Memory B cell (primary cell): ENCODE results near the gene PRRX2.
A peak's percentile ranks its signal among the peaks of the same experiment; 100 is the strongest.
"Not testable (repeated sequence)": the region's sequence is repeated elsewhere in the genome, so short reads cannot be mapped to it uniquely, and the experiment has no call there.

Experiments
- ATAC-seq: fragments of 150-1000 bp; cut with Tn5 transposase; 2 replicates; pipeline ENCODE4 v1.10.0; 2021; ENCODE audit warnings: low read depth, mild to moderate bottlenecking, moderate library complexity
- DNase-seq, 2 donors: peaks; one replicate each; pipeline ENCODE4 v3.0.0; 2022; ENCODE audit warnings: low spot score in 2 of 2
- H3K27ac Mint-ChIP-seq: one replicate; pipeline ENCODE4 v1.8.0; 2022; ENCODE audit warnings: mild to moderate bottlenecking, moderate library complexity, mixed read lengths
- H3K27me3 Mint-ChIP-seq: one replicate; pipeline ENCODE4 v1.8.0; 2022; ENCODE audit warnings: mixed read lengths
- H3K36me3 Mint-ChIP-seq: one replicate; pipeline ENCODE4 v1.8.0; 2022; ENCODE audit warnings: mild to moderate bottlenecking, mixed read lengths
- H3K4me1 Mint-ChIP-seq: one replicate; pipeline ENCODE4 v1.8.0; 2022; ENCODE audit warnings: mixed read lengths
- H3K4me3 Mint-ChIP-seq: one replicate; pipeline ENCODE4 v1.8.0; 2022; ENCODE audit warnings: mild to moderate bottlenecking, moderate library complexity, mixed read lengths
- H3K9me3 Mint-ChIP-seq: one replicate; pipeline ENCODE4 v1.8.0; 2022; ENCODE audit warnings: mixed read lengths

PRRX2 gene

DNA sequence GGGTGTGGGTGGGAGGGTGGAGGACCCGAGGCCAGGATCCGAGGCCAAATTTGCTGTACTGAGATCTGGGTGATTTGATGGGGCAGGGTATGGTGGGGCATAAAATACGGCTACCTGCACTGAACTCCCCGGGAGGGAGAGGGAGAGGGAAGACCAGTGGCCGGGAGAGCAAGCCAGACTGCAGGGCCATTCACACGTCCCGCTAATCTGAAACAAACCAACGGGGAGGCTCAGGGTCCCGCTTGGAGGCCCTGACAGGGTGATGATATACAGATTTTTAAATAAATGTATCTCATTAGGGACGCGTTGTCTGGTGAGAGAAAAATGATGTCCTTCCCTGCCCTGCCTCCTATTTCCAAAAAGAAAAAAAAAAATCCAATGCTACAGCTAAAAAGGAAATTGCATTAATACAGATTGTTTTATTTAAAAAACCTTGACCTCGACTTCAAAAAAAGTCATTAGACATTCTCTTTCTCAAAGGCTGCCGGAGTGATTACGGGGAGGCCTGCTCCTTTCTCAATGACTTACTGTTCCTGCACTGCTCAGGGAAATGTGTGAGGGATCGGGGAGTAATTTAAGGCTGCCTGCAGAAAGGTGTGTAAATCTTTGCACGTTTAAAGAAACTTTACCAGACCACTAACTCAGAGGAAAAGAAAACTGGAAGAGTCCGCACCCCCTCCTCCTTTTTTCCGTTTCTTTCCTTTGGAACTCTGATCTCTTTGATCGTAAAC is 11.5 kb upstream of the PRRX2 start:
- no peak overlapping the region for H3K27ac Mint-ChIP-seq

DNA sequence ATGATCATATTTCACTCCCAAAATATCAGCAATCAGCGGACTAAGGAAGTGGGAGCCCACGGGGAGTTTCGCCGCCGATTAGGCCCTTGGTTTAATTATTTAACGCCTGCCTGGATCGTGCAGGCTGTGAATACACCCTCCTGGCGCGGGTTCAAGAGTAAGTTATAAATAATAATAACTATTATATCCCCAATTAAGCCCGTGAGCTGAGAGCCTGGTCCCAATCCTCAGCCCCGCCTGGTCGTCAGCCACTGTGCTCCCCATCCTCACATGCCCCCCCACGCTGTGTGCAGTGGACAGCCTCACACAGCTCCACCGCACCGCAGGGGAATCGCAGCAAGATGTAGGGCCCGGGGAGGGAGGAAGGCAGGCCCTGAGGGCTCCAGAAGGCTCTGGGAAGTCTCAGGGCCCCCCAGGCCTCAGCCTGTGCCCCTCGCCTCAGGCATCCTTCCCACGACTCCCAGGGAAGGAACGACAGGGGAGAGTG is 10.8 kb upstream of the PRRX2 start:
- Mint-ChIP-seq H3K9me3 (no peaks in the 10 kb centered on the region), H3K27ac (no peak overlapping the region), H3K4me3 (no peak overlapping the region), H3K36me3 (no peaks in the 10 kb centered on the region), H3K27me3 (peaks cover 13% of the 10 kb centered on the region), H3K4me1 (no peaks in the 10 kb centered on the region)
- DNase-seq = no peak
- no peak for ATAC-seq

More for the DNA sequence above, 11.5 kb upstream of the PRRX2 start:
- peaks cover 10% of the 10 kb centered on the region for H3K27me3 Mint-ChIP-seq
- no peaks in the 10 kb centered on the region for H3K36me3 Mint-ChIP-seq
- no peak overlapping the region for H3K4me3 Mint-ChIP-seq
- no peaks in the 10 kb centered on the region for H3K9me3 Mint-ChIP-seq
- no peak for DNase-seq
- ATAC-seq = no peak
- no peaks in the 10 kb centered on the region for H3K4me1 Mint-ChIP-seq

GRCh38 chr9:129655154-129655553 is 10.3 kb upstream of the PRRX2 start:
- no peaks in the 10 kb centered on the region for H3K36me3 Mint-ChIP-seq
- DNase-seq = no peak
- no peaks in the 10 kb centered on the region for H3K4me1 Mint-ChIP-seq
- H3K27me3 Mint-ChIP-seq = peaks cover 12% of the 10 kb centered on the region
- ATAC-seq = no peak
- no peak overlapping the region for H3K4me3 Mint-ChIP-seq
- H3K27ac Mint-ChIP-seq = no peak overlapping the region
- H3K9me3 Mint-ChIP-seq = no peaks in the 10 kb centered on the region

- no peaks in the 10 kb centered on the region for H3K4me1 Mint-ChIP-seq
- ATAC-seq (no peak), DNase-seq (no peak)
- H3K36me3 Mint-ChIP-seq = no peaks in the 10 kb centered on the region
- no peak overlapping the region for H3K4me3 Mint-ChIP-seq
- H3K27me3 Mint-ChIP-seq = peaks cover 9% of the 10 kb centered on the region
- H3K9me3 Mint-ChIP-seq = no peaks in the 10 kb centered on the region
- no peak overlapping the region for H3K27ac Mint-ChIP-seq
These were observed 9.8 kb upstream of the PRRX2 start for GRCh38 chr9:129655696-129656095.

DNA sequence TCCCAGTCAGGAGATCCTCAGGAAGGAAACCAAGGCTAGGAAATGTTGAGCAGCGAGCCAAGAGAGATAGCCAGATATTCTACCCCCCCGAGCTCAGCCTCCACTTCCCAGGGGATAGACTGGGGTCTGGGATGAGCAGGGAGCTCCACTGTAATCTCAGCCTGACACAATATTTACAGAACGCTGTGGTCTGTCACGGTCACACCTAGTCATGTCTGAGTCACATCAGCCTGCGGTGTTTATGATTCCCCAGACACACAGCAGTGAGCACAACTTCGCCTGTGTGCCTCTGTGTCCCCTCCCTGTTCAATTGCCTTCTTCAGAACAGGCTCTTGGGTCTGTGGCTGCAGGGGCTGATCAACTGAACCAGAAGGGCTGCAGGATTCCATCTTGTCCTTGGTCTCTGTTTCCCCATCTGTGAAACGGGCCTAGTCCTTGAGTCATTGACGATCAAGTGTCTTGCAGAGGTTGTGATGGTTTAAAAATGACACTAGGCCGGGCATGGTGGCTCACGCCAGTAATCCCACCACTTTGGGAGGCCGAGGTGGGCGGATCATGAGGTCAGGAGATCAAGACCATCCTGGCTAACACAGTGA is 8.6 kb upstream of the PRRX2 start:
- Mint-ChIP-seq H3K4me3 (no peak overlapping the region), H3K4me1 (no peaks in the 10 kb centered on the region), H3K36me3 (no peaks in the 10 kb centered on the region), H3K27ac (no peak overlapping the region), H3K27me3 (peaks cover 8% of the 10 kb centered on the region), H3K9me3 (no peaks in the 10 kb centered on the region)
- DNase-seq = no peak
- ATAC-seq = no peak

DNA sequence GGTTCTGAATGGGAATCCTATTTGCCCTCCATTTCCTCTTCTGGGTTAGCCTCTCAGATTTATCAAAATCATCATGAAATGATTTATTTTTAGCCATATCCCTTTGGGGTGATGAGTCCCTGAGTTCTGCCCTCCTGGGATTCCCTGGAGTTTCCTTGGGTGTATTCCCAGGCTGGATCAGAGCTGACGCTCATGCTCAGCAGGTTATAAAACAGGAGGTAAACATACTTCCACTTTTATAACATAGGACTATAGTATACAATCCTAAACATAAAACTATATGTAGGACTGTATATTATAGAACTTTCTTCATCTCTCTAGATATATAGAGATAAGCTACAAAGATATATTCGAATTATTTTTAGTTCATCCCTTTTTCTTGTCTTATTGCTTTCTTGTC is 4.4 kb upstream of the PRRX2 start:
- DNase-seq = no peak
- peaks cover 11% of the 10 kb centered on the region for H3K27me3 Mint-ChIP-seq
- no peaks in the 10 kb centered on the region for H3K36me3 Mint-ChIP-seq
- ATAC-seq = no peak
- no peak overlapping the region for H3K27ac Mint-ChIP-seq
- H3K9me3 Mint-ChIP-seq = no peaks in the 10 kb centered on the region
- H3K4me3 Mint-ChIP-seq = no peak overlapping the region
- H3K4me1 Mint-ChIP-seq = peaks cover 6% of the 10 kb centered on the region

DNA sequence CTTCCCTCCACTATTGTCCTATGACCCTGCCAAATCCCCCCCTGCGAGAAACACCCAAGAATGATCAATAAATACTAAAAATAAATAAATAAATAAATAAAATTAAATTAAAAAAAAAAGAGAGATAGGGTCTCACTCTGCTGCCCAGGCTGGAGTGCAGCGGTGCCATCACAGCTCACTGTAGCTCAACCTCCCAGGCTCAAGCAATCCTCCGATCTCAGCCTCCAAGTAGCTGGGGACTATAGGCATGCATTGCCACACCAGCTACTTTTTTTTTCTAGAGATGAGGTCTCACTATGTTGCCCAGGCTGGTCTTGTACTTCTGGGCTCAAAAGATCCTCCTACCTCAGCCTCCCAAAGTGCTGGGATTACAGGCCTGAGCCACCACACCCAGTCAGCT is 3.2 kb upstream of the PRRX2 start:
- peaks cover 12% of the 10 kb centered on the region for H3K27me3 Mint-ChIP-seq

GRCh38 chr9:129664746-129665388 is 580 bp upstream of the PRRX2 start:
- Mint-ChIP-seq H3K36me3 (no peaks in the 10 kb centered on the region), H3K4me3 (peak overlapping the region; percentile 88), H3K9me3 (no peaks in the 10 kb centered on the region), H3K27me3 (peaks cover 13% of the 10 kb centered on the region), H3K4me1 (peaks cover 6% of the 10 kb centered on the region), H3K27ac (peak overlapping the region; percentile 55)
- DNase-seq (no peak), ATAC-seq (peak; percentile 41)

More for the DNA sequence above, 3.2 kb upstream of the PRRX2 start:
- H3K4me1 Mint-ChIP-seq, H3K9me3 Mint-ChIP-seq, H3K27ac Mint-ChIP-seq, H3K4me3 Mint-ChIP-seq, DNase-seq, ATAC-seq, H3K36me3 Mint-ChIP-seq: not testable (repeated sequence)

DNA sequence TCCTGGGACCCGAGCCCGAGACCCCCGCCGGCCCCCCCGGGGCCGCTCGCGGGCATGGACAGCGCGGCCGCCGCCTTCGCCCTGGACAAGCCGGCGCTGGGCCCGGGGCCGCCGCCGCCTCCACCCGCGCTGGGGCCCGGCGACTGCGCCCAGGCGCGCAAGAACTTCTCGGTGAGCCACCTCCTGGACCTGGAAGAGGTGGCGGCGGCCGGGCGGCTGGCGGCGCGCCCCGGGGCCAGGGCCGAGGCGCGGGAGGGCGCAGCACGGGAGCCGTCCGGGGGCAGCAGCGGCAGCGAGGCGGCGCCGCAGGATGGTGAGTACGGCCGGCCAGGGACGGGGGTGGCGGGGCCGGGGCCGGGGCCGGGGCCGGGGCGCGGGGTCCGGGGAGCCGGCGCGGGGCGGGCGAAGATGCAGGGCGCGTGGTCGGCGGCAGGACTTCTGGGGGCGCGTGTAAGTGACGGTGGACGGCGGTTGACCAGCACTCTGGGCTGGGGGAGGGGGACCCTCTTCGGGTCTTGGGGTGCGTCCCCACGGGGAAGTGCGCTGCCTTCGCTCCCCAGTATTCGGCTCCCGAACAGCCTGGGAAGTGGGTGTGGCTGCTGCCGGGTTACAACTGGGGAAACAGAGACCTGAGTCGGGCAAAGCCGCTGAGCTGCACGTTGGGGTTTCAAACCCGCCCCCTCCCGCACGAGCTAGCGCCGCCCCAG is 520 bp downstream of the PRRX2 start:
- Mint-ChIP-seq H3K27me3 (peaks cover 14% of the 10 kb centered on the region), H3K4me3 (no peak overlapping the region), H3K36me3 (no peaks in the 10 kb centered on the region), H3K9me3 (no peaks in the 10 kb centered on the region), H3K27ac (no peak overlapping the region), H3K4me1 (peaks cover 6% of the 10 kb centered on the region)
- ATAC-seq = peak; percentile 14
- DNase-seq = no peak

GRCh38 chr9:129666575-129666974 is 1.1 kb downstream of the PRRX2 start:
- Mint-ChIP-seq H3K36me3 (no peaks in the 10 kb centered on the region), H3K9me3 (no peaks in the 10 kb centered on the region), H3K4me1 (peaks cover 6% of the 10 kb centered on the region), H3K4me3 (no peak overlapping the region), H3K27ac (no peak overlapping the region), H3K27me3 (peaks cover 14% of the 10 kb centered on the region)
- DNase-seq (no peak), ATAC-seq (no peak)

DNA sequence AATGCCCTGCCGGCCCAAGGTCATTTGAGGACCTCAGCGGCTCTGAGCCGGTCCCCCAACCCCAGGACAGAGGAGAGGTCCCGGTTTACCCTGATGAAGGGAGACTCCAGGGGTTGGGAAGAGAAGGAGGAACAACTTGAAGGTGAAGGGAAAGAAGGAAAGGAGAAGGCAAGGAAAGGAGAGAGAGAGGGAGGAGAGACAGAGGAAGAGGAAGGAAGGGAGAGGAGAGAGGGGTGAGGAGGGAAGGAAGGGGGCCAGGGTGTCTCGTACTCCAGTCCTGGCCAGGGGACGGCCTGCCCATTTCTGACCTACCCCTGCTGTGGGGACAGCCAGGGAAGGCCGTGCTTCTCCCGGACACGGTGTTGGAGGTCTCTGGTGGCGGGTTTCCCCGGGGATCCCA is 1.9 kb downstream of the PRRX2 start:
- peaks cover 6% of the 10 kb centered on the region for H3K4me1 Mint-ChIP-seq
- peaks cover 14% of the 10 kb centered on the region for H3K27me3 Mint-ChIP-seq
- H3K27ac Mint-ChIP-seq = no peak overlapping the region
- DNase-seq = no peak
- no peak for ATAC-seq
- H3K4me3 Mint-ChIP-seq = no peak overlapping the region
- H3K9me3 Mint-ChIP-seq = no peaks in the 10 kb centered on the region
- no peaks in the 10 kb centered on the region for H3K36me3 Mint-ChIP-seq

DNA sequence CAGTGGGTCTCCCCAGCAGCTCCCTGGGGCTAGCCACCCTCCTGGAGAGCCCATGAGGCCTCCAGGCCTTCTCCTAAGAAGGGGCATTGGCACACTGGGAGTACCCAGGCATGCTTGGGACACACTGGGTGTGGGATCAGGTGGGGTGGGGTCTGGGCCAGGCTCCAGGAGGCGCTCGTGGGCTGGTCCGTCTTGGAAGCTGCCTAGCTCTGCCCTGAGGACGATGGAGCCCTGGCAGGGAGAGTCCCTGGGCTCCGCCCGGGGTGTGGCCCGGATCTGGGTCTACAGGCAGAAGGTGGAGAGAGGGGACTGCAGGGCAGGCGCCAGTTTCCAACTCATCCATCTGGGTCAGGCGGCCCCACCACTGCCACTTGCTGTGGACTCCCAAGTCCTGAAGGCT is 2.4 kb downstream of the PRRX2 start:
- Mint-ChIP-seq H3K4me1 (peaks cover 6% of the 10 kb centered on the region), H3K4me3 (no peak overlapping the region), H3K27me3 (peaks cover 14% of the 10 kb centered on the region), H3K27ac (no peak overlapping the region), H3K9me3 (no peaks in the 10 kb centered on the region), H3K36me3 (no peaks in the 10 kb centered on the region)
- ATAC-seq (no peak), DNase-seq (no peak)

DNA sequence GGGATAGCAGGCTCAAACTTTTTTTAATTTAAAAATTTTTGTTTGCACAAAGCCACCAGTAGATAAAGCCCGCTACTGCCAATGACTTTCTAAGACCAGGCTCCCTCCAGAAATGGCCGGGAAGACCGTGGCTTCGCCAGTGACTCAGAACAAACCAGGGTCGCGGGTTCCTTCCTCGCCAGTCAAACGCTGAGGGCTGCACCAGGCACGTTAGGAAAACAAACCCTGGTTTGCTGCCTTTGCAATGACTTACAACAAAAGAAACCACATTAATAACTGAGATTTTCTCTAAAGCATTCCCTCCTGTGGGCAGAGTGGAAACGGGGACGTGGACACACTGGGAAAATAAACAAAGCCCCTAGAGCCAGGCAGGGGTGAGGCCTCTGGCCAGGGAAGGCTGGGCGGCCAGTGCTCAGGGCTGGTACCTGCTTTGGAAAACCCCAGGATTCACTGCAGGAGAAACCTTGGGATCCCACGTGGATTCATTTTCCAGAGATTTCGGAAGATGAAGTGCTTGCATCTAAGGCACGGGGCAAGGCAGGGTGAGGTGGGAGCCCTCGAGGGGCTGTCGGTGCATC is 3.8 kb downstream of the PRRX2 start:
- Mint-ChIP-seq H3K36me3 (no peaks in the 10 kb centered on the region), H3K4me3 (no peak overlapping the region), H3K27me3 (peaks cover 14% of the 10 kb centered on the region), H3K27ac (no peak overlapping the region), H3K9me3 (no peaks in the 10 kb centered on the region), H3K4me1 (peaks cover 6% of the 10 kb centered on the region)
- ATAC-seq (no peak), DNase-seq (no peak)

DNA sequence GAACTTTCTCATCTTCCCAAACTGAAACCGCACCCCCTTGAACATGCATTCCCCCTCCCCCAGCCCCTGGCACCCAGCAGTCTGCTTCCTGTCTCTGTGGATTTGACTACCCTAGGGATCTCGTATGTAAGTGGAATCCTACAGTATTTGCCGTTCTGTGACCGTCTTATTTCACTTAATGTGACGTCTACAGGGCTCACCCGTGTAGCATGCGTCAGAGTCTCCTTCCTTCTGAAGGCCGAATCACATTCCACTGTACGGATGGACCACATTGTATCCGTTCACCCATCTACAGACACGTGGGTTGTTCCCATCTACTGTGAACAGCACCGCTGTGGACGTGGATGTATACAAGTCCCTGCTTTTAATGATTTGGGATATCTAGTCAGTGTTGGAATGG is 4.5 kb downstream of the PRRX2 start:
- no peaks in the 10 kb centered on the region for H3K36me3 Mint-ChIP-seq
- no peak overlapping the region for H3K4me3 Mint-ChIP-seq
- H3K9me3 Mint-ChIP-seq = no peaks in the 10 kb centered on the region
- H3K27ac Mint-ChIP-seq = no peak overlapping the region
- ATAC-seq = no peak
- H3K4me1 Mint-ChIP-seq = peaks cover 3% of the 10 kb centered on the region
- peaks cover 11% of the 10 kb centered on the region for H3K27me3 Mint-ChIP-seq
- no peak for DNase-seq
